Activated T-cell treated with anti-CD3 and anti-CD28 coated beads, Interleukin-2, amount 50 U/mL, for 1 hour (primary cell): ENCODE data around the gene IFT80.
"Not testable (repeated sequence)": the region's sequence is repeated elsewhere in the genome, so short reads cannot be mapped to it uniquely, and the experiment has no call there.

Experiments
- DNase-seq: peaks from one replicate; pipeline ENCODE4 v3.0.0-alpha.2; 2020

Gene IFT80

DNA sequence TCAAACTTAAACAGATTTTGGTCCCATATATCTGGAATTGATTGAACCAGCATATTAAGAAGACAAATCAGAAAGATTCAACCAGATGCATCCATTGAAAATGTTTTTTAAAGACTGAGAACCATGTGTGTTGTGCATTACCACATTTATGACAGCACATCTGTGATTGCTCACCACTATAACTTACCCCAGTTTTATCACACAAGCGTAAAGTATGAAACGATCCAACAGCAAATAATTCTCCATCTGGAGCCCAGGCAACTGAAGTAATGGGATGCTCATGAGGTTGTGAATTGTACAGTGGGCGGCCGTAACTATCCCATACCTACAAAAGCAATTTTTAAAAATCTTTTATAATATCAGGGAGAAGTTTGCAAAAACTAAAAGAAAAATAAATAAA lies 43.2 kb downstream of the IFT80 start:
- DNase-seq: no peak

DNA sequence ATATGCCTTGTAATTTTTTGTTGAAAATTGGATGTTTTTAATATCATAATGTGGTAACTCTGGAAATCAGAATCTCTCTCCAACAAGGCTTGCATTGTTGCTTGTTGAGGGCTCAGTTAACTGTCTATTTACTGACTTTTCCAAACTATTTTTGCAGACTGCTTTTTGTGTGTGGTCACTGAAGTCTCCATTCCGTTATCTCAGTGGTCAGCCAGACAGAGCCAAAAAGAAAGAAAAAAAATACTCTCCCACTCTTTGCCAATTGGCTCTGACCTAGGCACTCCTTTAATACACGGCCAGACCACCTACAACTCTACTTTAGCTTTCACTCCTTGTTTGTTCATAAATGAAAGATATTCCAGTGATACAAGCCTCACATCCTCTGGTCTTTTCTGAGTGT lies 52.5 kb downstream of the IFT80 start:
- DNase-seq: no peak

DNA sequence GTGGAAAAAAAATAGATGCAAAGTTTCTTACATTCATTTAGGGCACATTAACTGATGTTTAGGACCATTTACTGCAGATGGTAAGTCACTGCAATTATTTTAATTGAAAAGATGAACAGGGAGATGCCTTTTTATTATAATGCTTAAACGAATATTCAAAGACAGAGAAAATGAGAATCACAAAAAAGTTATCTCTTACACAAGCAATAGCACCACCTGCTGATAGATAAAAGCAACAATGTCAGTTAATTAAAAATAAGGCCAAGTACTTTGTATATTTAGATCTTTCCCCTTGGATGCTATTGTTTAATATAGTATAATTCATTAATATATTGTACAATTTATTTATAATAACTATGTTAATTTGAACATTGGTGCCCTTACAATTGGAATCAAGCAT lies 55.9 kb downstream of the IFT80 start:
- DNase-seq: no peak

DNA sequence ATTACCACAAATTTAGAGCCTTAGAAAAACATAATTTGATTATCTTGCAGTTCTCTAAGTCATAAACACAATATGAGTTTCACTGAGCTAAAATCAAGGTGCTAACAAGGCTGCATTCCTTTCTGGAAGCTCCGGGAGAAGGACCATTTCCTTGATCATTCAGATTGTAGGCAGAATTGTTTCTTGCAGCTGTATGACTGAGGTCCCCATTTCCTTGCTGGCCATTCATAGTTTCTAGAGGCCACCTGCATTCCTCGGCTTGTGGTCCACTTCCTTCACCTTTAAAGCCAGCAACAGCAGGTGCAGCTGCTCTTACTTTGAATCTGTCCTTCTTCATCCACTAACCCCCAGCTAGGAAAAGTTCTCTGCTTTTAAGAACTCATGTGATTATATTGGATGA lies 58.7 kb downstream of the IFT80 start:
- no peak for DNase-seq

DNA sequence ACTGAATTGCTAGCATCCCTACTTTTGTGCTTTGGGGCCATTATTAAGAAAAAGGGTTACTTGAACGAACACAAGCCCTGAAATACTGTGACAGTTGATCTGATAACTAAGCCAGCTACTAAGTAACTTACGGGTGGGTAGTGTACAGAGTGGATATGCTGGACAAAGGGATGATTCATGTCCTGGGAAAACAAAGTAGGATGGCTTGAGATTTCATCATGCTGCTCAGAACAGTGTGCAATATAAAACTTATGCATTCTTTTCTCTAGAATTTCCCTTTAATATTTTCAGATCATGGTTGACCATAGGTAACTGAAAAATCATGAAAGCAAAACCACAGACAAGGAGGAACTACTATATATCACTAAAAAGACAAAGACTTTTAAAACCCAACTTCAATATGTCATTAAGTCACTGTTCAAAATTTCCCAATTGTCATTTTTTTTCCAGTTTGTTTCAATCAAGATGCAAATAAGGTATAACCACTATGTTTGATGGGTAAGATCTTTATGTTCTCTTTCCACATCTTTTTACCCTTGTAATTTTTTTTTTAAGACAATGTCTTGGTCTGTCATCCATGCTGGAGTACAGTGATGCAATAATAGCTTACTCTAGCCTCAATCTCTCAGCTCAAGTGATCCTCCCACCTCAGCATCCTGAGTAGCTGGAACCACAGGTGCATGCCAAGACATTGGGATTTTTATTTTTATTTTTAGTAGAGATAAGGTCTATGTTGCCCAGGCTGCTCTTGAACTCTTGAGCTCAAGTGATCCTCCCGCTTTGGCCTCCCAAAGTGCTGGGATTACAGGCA lies 67.7 kb downstream of the IFT80 start:
- no peak for DNase-seq

DNA sequence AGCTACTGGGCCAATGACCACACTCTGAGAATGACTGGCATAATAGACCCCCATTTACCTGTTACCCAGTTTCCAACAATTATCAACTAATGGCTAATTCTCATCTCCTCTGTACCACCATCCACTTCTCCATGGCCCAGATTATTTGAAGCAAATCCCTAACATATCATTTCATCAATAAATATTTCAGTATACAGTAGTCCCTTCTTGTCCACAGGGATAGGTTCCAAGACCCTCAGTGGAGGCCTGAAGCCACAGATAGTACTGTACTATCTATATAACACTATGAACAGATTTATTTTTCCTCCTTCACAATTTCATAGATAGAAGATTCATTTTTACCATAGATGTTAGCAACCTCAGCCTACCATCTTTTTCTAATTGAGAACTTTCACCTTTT lies 68.3 kb downstream of the IFT80 start:
- DNase-seq: no peak

DNA sequence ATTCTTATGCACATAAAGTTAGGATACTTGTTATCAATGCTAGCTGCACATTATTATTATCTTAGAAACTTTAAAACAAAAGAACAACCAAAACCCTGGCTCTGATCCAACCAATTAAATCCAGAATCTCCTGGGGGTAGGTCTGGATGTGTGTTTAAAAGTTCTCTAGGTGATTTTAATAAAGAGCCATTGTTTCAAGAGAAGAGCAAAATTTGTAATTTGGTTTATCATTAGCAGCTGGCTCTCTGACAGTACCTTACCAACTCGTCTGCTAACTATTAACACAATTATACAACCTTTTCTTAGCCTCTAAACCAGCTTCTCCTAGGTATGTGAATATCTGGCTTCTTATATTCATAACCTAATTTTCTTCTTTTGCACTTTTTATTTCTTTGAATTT lies 68.9 kb downstream of the IFT80 start:
- no peak for DNase-seq

DNA sequence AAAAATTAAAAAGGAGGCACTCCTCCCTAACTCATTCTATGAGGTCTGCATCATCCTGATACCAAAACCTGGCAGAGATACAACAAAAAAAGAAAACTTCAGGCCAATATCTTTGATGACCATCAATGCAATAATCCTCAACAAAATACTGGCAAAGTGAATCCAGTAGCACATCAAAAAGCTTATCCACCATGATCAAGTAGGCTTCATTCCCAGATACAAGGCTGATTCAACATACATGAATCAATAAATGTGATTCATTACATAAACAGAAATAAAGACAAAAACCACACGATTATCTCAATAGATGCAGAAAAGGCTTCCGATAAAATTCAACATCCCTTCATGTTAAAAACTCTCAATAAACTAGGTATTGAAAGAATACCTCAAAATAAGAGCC lies 72.7 kb downstream of the IFT80 start:
- not testable (repeated sequence) for DNase-seq

DNA sequence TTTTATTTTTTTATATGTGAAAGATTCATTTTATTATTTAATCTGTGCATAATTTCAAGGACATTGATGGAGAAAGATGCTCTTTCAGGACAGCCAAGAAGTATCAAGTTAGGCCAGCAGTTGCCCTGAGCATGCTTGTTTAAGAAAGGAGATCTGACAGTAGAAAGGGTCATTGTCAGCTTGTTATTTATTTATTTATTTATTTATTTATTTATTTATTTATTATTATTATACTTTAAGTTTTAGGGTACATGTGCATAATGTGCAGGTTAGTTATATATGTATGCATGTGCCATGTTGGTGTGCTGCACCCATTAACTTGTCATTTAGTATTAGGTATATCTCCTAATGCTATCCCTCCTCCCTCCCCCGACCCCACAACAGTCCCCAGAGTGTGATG lies 77.2 kb downstream of the IFT80 start:
- DNase-seq: not testable (repeated sequence)

DNA sequence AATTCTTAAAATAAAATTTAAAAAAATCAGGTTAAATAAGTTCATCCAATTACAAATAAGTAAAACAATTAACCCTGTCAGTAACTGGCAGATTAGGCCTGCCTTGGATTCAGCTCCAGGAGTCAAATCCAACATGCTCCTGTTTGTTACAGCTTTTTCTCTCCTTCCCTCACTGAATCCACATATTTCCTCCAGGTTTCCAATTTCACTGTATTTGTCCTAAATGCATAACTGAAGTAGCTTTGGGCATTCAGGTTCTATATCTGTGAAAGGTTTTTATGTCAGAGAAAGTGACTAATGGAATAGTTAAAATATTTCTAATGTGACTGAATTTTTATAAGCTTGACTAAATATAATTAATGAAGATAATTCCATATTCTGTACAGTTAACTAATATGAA lies 79.7 kb downstream of the IFT80 start:
- no peak for DNase-seq

DNA sequence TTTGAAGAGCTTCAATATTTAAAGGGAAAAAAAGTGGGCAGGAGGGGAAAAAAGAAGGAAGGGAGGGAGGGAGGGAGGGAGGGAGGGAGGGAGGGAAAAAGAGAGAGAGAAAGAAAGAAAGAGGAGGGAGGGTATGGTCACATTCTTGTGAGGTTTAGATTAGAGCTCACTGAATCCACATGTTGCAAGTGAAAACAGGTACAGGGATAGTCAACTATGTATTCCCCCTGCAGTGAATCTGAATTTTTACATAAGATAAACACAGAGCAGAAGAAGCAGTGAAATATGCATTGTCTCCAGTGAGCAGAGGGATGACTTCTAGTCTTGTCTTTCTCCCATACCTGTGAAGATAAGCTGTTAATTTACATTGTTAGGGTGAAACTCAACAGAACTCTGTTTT lies 84.0 kb downstream of the IFT80 start:
- no peak for DNase-seq

DNA sequence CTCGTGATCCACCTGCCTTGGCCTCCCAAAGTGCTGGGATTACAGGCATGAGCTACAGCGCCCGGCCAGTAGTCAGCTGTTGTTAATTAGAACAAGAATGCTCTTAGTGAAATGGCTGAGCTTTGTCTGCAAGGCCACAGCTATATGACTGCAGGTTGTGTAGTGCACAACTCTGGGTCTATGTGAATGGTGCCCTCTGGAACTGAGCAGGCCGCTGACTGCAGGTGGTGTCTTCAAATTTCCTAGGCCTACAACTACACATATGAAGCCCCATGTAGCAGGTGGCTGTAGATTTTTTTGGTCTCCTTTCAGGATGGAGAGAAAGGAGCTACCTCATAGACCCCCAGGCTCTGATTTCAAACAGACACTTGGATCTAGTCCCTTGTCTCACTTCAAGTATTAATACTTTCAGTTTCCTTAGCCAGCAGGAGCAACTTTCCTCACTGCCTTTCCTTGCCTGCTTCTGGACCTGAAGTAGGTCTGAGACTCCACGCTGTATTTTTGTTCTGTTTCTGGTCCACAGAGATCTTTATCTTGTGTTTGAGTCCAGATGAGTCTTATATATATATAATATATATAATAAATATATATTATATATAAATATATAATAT lies 86.9 kb downstream of the IFT80 start:
- no peak for DNase-seq

DNA sequence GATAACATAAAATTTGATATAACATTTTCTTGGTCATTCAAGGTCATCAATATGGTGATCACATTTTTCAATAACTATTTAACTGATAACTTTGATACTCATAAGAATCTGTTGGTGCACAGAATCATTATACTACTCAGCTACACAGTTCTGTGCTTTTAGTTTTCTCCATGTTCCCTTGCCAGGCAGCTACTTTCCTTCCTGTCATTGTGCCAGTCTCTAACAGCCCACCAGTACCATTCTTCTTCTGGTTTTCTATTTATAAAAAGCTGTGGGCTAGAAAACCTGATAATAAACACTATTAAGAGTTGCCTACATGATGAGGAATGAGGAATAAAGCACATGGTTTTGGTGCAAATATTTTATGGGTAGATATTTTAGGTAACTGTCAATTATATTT lies 96.2 kb downstream of the IFT80 start:
- no peak for DNase-seq

DNA sequence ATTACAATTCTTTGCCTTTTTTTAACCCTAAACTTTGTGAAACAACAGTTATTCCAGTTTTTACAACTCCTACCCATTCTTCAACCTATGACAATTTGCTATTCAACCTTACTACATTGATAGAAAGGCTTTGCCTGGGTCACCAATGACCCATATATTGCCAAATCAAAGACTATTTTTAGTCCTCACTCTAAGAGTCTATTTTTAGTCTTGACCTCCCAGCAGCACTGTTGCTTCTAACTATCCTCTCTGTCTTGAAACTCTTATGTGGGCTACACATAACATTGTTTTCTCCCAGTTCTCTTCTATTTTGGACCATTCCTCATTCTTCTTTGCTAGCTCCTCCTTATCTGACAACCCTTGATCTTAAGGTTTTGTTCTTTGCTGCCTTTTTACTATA lies 102.4 kb downstream of the IFT80 start:
- no peak for DNase-seq

DNA sequence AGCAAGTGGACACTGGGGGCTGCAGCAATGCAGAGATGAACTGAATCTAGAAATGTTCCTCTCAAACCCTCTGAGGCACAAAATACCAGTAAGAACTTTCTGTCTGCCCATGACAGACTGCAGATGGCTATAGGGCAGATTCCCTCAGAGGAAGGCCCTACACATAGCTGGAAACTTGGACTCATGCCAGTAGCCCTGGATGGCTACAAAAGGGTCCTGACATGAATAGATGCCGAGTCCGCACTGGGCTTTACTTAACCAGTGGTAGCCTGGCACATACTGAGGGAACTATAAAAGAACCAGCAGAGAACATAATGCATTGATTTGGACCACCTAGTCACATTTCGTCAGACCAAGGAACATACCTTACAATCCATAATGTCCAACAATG lies 107.1 kb downstream of the IFT80 start:
- no peak for DNase-seq

DNA sequence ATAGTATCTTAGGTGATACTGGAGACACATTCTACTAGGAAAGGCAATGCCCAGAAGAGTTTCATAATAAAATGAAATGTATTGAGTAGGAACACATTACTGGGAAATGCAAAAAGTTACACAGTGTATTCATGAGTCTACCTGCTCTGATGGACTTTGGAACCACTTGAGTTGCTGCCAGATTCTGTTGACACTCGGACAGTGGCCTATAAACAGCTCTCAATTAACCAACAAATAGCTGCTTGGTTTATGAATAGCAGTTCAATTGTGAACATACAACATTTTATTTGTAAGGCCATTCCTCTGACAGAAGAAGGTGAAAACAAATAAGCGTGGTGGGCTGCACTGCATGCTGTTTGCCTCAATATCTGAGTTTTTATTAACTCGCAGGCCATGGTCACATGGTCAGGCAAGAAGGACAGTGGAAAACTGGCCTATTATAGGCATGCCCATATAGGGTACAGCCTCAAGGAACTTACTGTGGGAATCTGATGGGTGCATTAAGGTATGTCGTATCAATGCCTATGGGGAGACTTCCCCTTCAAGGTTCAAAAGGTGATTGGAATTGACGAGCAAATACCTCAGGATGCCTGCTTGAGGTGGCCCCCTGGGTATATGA lies 107.6 kb downstream of the IFT80 start:
- no peak for DNase-seq

DNA sequence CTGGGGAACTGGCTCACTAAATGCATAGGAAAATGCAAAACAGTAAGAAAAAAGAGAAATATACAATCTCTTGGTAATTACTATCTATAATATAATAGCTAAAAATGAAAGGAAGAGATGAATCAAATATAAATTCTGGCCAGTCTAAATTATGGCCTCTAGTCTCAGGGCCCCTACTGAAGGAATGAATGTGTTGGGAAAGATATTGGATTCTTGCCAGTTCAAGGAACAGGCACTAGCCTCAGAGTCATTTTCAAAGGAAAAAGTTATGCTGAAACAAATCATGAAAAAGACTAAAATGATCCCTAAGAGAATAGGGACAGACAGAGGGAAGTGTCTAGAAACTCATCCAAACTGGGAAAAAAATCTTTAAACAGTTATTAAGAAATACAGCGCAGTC lies 111.4 kb downstream of the IFT80 start:
- no peak for DNase-seq

DNA sequence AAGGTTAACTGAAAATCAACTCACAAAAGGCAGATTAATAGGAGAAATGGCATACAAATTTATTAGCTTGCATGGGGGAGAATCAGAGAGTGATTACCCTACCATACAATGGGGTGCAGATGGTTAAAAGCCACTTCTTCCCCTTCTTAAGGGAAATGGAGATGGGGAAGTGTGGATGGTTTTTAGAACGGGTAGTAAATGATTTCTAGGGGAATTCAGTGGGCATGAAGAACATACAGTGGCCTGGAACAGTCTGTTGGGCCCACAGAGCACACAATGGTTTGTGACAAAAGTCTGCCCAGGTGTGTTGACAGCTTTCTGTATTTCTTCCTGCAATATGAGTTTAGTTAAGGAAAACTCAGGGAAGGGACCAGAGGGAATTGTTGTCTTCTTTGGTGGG lies 112.8 kb downstream of the IFT80 start:
- no peak for DNase-seq

DNA sequence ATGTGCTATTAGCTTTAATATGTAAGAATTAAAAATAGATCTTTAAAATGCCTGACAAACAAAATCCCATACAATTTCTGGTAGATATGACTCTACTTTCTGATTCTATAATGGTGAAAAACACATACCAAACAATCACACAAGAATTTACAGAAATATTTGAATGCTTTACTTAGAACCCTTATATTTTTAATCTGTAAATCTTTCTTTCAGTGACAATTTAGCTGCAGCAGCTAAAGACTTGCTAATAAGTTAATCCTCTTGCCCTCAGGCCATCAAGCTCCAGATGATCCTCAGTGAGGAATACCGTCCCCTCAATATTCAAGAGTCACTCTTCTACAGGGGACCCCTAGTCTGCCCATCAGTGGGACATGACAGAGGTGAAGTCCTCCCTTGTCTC lies 118.2 kb downstream of the IFT80 start:
- no peak for DNase-seq

DNA sequence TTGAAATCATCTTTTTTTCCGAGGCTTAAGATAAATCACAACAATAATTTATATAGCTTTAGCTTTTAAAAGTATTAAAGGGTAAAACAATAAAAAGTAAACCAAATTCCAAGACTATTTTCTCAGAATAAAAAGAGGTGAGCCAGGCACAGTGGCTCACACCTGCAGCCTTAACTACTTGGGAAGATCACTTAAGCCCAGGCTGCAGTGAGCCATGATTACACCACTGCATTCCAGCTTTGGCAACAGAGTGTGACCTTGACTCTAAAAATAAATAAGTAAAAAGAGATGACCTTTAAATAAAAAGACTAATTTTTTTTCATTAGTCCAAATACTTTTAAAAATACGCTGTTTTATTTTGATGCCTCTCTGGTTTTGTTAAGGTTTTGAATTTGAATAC lies 119.4 kb downstream of the IFT80 start:
- DNase-seq: no peak

DNA sequence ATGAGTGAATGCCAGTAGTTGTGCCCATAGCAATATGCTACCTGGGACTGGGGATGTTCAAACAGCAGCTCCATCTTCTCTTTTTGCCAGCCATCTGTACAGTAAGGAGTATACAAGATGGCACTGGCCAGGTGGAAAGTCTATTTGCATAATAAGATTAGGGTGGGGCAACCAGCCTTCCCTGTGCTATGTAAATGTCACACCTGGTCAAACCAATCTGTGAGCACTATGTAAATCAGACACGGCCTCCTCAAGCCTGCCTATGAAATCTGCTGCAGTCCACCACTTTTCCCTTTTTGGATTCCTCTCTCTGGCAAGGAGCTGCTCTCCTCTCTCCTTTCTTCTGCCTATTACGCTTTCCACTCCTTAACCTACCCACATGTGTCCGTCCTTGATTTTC lies 120.8 kb downstream of the IFT80 start:
- DNase-seq: no peak

DNA sequence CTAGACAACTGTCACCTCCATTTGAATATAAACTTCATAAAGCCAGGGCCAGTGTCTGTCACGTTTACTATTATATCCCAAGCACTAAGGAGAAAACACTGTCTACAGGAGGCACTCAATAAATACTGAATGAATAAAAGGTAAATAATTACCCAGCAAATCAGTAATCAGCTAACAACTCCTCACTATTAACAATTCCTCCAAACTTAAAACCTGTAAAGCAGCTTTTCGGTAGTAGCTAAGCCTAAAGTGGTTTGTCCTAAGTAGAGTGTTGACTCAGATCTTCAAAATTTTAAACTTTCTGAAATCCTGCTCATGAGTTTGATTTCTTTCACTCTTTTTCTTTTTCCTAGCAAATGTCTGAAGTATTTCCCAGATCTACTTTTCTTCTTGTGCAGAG lies 133.9 kb downstream of the IFT80 start:
- no peak for DNase-seq

DNA sequence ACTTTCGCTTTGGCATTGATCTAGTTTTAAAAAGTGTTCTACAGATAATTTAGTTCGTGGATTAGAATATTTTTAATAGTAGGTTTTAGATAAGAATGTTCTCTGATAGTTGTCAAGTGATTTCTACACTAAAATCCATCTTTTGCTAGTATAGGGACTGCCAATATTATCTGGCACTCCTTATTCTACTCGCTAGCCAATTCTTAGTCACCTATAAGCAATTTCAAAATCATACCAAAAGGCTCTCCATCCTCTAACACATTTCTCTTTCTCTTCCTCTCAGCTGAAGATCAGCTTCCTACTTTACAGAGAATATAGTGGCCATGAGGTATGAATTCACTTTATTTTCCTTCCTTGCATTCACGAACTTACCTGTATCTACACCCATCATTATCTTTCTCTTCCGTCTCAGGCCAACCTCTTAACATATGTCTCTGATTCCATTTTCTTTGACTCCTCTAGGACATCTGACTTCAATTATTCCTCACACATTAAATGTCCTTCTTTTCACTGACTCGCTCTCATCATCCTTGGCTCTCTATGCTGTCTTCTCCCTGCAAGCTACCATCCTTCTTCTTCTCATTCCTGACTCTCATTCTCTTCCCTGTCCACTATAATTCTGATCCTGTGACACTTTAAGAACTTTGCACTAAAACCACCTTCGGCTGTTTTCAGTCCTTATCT lies 138.3 kb downstream of the IFT80 start:
- DNase-seq: no peak

DNA sequence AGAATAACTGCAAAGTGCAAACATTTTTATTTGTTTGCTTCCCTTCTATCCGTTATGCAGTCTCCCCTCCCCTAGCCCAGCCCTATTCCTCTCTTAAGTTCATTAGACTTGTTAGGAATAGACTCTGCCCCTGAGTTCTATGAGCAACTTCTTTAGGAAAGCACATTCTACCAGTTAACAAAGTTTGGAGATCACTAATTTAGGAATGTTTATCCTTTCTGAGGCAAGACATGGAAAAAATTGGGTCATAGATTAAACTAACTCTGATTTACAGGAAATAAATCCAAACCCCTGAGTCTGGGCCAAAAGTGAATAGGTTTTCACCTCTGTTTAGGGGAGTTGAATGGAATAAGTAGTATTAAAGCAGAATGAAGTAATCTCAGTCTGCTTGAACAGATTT lies 139.4 kb downstream of the IFT80 start:
- no peak for DNase-seq
